LNCaP clone FGC (cell line): ENCODE data around the gene WDFY3.

Experiments used
- DNase-seq: peaks from one replicate; pipeline ENCODE4 v3.0.0-alpha.2; 2011; ENCODE audit warnings: low read depth
- H3K4me3 ChIP-seq: 2 replicates; pipeline ENCODE4 v1.5.1; 2011; ENCODE audit warnings: mild to moderate bottlenecking, low read depth, low read length, control low read depth
- CTCF ChIP-seq: IDR thresholded peaks from 2 replicates; pipeline ENCODE4 v1.5.1; 2012; ENCODE audit warnings: mild to moderate bottlenecking; ENCODE audit not compliant: control insufficient read depth, insufficient read depth; ENCODE audit errors: extremely low read depth

WDFY3 gene

DNA sequence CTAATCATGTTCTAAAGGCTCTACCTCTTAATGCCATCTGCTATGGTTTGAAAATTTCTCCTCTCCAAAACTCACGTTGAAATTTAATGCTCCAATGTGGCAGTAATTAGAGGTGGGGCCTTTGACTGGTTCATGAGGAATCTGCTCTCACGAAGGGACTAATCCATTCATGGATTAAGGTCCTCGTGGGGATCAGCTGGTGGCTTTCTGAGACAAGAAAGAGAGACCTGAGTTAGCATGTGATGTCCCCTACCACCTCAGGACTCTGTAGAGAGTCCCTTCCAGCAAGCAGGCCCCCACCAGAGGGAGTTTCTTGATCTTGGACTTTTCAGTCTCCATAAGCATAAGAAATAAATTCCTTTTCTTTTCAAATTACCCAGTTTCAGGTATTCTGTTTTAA, 65.3 kb downstream of the WDFY3 start:
- no peak overlapping the region for H3K4me3 ChIP-seq
- TF ChIP-seq CTCF = no peak
- DNase-seq = no peak

DNA sequence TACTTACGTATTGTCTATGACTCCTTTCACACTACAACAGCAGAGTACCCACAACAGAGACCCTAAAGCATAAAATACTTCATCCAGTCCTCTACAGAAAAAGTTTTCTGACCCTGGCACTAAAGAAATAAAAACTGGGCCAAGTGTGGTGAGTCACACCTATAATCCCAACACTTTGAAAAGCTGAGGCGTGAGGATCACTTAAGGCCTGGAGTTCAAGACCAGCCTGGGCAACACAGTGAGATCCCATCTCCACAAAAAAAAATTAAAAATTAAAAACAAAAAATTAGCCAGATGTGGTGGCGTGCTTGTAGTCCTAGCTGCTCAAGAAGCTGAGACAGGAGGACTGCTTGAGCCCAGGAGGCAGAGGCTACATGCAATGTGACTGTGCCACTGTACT, 66.9 kb downstream of the WDFY3 start:
- DNase-seq = no peak
- H3K4me3 ChIP-seq = no peak overlapping the region
- no peak for TF ChIP-seq CTCF

- no peak for DNase-seq
- TF ChIP-seq CTCF = no peak
- H3K4me3 ChIP-seq = no peak overlapping the region
Observed at GRCh38 chr4:84897516-84897915, 69.0 kb downstream of the WDFY3 start.

- no peak overlapping the region for H3K4me3 ChIP-seq
- no peak for TF ChIP-seq CTCF
- DNase-seq = no peak
Observed at GRCh38 chr4:84895283-84895682, 71.2 kb downstream of the WDFY3 start.

- TF ChIP-seq CTCF = no peak
- no peak overlapping the region for H3K4me3 ChIP-seq
- no peak for DNase-seq
Observed at GRCh38 chr4:84894621-84895020, 71.9 kb downstream of the WDFY3 start.

DNA sequence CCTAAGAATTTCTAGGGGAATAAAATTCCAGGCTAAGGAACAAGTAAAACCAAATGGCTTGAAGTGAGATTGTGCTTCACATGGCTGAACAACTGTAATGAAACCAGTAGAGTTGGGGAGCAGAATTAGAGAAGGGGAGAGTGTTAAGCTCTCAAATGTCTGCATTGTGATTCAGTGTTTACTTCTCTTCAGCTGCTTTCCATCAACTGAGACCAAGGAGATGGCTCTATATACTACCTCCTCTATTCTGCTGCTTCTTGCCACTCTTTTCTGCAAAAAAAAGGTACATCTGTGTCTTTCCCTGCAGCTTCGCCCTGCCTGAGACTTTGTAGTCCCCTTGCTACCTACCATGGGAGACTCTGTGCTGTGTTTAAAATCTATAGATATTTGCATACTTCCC, 73.5 kb downstream of the WDFY3 start:
- no peak for DNase-seq
- TF ChIP-seq CTCF = no peak
- H3K4me3 ChIP-seq = no peak overlapping the region

- TF ChIP-seq CTCF = no peak
- H3K4me3 ChIP-seq = no peak overlapping the region
- no peak for DNase-seq
Observed at GRCh38 chr4:84887824-84888223, 78.7 kb downstream of the WDFY3 start.
